Right ventricle myocardium inferior (tissue), 1 donor: ENCODE data around the gene TMEM209. TPM values are rescaled to one million over a fixed set of nuclear protein-coding genes. Genes with fewer than 3 reads are reported as not detected.
A peak's percentile ranks its signal among the peaks of the same experiment; 100 is the strongest.
"Not testable (repeated sequence)": the region's sequence is repeated elsewhere in the genome, so short reads cannot be mapped to it uniquely, and the experiment has no call there.

Experiments used
- ATAC-seq: fragments of 200-7000 bp; cut with Tn5 transposase; one replicate; pipeline ENCODE4 v1.9.1; 2020; ENCODE audit warnings: mild to moderate bottlenecking, moderate library complexity
- DNase-seq: peaks from one replicate; pipeline ENCODE4 v3.0.0; 2021; ENCODE audit errors: missing footprints
- intact Hi-C: fragments of 100-400 bp; cut with DNase I; formaldehyde crosslinking; loops from one replicate; pipeline ENCODE4 v1.11.0; 2022
- long read RNA-seq: library from polyadenylated mRNA; unstranded; transcript quantifications from one replicate; pipeline ENCODE4 v2.0.0, GENCODE V29; 2021
- total RNA-seq: library from RNA; stranded (reverse); fragmentation: NEBNext Ultra II Directional; extraction: Animal tissue kit (Norgen Biotek cat#: 25700); gene quantifications from one replicate; pipeline ENCODE4 v1.2.1, GENCODE V29; 2021
- donor health status: DM: no; HTN: yes; CAD: no; lungs with severe emphysema.

The TMEM209 gene
- 8.6 TPM for total RNA-seq
- long read RNA-seq, partial matches to known transcripts: 1 of 2 reads
- long read RNA-seq, other reads (novel, unspliced or antisense): 0 of 2 reads

DNA sequence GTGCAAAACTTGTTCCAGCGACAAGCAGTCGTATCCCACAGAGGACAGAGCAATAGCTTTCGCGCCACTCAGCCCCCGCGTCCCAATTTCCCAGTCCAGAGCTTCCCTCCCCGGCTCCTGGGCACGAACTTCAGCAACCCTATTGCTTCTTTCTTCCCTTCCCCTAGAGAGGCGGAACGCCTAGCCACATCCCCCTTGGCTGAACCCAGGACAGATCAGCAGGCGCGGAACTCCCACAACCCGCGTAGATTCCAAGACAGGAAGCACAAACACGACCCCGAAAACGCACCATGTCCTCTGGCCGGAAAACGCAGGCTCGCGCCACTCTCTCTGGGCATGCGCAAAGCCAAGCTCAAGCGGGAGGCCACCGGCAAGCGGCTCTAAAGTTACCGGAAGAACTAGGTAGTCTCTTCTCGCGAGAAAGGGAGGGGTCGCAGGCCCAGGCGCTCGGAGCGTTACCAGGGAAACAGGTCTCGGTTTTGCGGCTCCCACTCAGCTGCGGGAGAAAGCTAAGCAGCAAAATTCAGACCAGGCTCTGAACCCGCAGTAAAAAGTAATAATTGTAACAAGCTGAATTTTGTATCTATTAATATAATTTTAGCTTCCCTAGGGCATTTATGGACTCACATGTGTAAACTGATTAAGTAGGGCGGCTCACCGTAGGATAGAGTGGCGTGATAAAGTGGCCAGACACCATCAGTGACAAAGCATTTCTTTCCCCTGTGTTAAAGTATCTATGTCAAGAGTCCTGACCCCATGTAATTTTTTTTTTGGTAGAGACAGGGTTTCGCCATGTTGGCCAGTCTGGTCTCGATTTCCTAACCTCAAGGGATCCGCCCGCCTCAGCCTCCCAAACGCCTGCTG, at the start of gene TMEM209:
TSS of gene TMEM209 (minus strand) at position 323 of the 864 bp plus-strand sequence. CDS start at position 292, 31 bp downstream.
- DNase-seq: peak; percentile 96
- peak; percentile 99 for ATAC-seq
- intact Hi-C loops: loop anchor here (5.0 kb wide), 2 partner anchors 133 to 237 kb away; partner anchors contain the start of genes CEP41 and KLHDC10

DNA sequence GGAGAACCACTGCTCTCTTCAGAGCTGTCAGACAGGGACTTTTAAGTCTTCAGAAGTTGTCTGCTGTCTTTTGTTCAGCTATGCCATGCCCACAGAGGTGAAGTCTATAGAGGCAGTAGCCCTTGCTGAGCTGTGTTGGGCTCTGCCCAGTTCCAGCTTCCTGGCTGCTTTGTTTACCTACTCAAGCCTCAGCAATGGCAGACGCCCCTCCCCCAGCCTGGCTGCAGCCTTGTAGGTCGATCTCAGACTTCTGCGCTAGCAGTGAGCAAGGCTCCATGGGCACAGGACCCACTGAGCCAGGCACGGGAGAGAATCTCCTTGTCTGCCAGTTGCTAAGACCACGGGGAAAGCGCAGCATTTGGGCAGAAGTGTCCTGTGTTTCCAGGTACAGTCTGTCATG, 49.3 kb upstream of the TMEM209 start:
- intact Hi-C loops: no loop called here
- ATAC-seq: no peak
- no peak for DNase-seq

DNA sequence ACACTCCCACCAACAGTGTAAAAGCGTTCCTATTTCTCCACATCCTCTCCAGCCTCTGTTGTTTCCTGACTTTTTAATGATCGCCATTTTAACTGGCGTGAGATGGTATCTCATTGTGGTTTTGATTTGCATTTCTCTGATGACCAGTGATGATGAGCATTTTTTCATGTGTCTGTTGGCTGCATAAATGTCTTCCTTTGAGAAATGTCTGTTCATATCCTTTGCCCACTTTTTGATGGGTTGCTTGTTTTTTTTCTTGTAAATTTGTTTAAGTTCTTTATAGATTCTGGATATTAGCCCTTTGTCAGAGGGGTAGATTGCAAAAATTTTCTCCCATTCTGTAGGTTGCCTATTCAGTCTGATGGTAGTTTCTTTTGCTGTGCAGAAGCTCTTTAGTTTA, 44.4 kb upstream of the TMEM209 start:
- ATAC-seq, intact Hi-C loops, DNase-seq: not testable (repeated sequence)

DNA sequence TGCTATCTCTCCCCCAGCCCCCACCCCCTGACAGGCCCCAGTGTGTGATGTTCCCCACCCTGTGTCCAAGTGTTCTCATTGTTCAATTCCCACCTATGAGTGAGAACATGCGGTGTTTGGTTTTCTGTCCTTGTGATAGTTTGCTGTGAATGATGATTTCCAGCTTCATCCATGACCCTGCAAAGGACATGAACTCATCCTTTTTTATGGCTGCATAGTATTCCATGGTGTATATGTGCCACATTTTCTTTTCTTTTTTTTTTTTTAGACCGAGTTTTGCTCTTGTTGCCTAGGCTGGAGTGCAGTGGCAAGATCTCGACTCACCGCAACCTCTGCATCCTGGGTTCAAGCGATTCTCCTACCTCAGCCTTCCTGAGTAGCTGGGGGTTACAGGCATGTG, 43.6 kb upstream of the TMEM209 start:
- intact Hi-C loops, ATAC-seq: not testable (repeated sequence)

DNA sequence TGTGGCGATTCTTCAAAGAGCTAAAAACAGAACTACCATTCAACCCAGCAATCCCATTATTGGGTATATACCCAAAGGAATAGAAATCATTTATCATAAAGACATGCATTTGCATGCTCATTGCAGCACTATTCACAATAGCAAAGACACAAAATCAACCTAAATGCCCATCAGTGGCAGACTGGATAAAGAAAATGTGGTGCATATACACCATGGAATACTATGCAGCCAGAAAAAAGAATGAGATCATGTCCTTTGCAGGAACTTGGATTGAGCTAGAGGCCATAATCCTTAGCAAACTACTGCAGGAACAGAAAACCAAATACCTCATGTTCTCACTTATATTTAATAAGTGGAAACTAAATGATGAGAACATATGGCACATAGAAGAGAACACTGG, 41.3 kb upstream of the TMEM209 start:
- ATAC-seq, DNase-seq, intact Hi-C loops: not testable (repeated sequence)

More for the DNA sequence above, 43.6 kb upstream of the TMEM209 start:
- not testable (repeated sequence) for DNase-seq

DNA sequence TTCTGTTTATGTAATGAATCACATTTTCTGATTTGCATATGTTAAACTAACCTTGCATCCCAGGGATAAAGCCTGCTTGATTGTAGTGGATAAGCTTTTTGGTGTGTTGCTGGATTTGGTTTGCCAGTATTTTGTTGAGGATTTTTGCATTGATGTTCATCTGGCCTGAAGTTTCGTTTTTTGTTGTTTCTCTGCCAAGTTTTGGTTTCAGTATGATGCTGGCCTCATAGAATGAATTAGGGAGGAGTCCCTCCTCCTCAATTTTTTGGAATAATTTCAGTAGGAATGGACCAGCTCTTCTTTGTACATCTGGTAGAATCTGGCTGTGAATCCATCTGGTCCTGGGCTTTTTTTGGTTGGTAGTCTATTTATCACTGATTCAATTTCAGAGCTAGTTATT, 38.3 kb upstream of the TMEM209 start:
- intact Hi-C loops: loop anchor here (2.0 kb wide), 1 partner anchor 479 kb away; no protein-coding TSS in a partner anchor
- not testable (repeated sequence) for ATAC-seq, DNase-seq

DNA sequence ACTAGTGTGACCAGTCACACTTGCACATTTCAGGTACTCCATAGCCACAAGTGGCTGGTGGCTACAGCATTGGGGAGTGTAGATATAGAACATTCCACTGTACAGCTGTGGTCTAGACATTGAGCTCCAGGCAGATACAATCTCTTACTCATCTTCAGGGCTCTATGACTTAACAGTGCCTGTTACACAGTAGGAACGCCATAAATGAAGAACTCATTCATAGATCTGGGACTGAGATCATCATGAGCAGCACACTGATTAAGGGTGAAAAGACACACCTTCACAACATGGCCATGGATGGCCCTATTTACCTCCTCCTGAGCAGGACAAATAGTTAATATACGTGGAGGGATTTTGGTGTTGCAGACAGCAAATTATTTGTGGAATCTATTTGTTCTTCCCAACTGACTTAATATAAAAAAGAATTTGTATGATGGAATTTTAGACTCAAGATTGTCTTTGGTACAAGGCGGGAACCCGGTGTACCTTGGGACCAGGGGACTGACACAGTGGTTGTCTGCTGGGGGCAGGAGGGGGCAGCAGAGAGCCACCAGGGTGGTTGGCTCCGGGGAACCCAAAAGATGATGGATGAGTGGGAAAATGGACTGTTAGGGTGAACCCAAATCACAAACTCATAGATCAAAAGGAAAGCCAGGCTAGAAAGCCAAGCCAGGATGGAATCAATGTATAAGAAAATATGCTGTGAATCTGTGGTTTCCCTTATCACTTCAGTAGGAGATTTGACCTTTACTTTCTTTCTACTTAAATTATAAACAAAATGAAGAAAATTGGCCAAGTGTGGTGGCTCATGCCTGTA, 37.2 kb upstream of the TMEM209 start:
- peak; percentile 54 for ATAC-seq
- intact Hi-C loops: loop anchor here (2.0 kb wide), 1 partner anchor 480 kb away; no protein-coding TSS in a partner anchor
- DNase-seq: peak; percentile 75

DNA sequence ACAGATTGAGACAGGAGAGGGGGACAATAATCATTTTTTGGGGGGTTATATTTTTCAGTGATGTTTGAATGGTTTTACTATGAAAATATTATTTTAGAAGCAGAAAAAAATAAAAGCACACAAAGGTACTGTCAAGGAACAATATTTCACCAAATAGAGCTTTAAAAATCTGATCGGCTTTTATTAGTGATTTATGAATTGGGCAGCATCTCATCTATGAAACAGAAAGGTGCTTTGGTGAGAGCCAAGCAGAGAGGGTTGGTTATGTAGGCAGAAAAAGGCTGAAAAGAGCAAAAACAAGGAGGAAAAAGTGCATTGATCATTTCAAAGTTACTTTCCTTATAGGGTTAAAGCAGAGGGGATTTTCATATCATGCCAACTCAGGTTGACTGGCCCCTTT, 35.0 kb upstream of the TMEM209 start:
- intact Hi-C loops: no loop called here
- no peak for DNase-seq
- no peak for ATAC-seq

DNA sequence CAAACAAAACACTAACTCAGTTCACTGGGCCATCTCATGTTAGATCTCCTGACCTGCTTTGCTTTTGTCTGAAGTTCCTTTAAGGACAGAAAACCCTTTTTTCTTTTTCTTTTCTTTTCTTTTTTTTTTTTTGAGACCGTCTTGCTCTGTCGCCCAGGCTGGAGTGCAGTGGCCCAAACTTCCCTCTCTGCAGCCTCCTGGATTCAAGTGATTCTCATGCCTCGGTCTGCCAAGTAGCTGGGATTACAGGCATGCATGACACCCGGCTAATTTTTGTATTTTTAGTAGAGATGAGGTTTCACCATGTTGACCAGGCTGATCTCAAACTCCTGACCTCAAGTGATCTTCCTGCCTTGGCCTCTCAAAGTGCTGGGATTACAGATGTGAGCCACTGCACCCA, 31.2 kb upstream of the TMEM209 start:
- DNase-seq, ATAC-seq, intact Hi-C loops: not testable (repeated sequence)

DNA sequence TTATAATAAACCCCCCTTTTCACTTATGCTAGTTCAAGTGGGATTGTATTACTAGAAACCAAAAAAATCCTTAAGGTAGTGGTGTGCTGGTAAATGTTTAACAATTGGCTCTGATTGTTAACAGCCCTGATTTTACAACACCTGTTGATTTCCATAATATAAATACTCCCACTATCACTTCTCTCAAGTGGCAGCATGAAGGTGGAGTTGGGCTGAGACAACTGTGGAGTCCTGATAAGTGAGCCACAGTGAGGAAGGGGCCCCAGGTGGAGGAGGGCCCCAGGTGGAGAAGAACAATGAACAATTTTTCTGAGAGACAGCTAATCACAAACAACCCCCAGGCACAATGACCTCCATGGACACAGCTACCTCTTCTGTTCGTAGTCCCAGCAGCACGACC, 28.9 kb upstream of the TMEM209 start:
- DNase-seq (no peak), ATAC-seq (no peak)
- intact Hi-C loops: no loop called here

DNA sequence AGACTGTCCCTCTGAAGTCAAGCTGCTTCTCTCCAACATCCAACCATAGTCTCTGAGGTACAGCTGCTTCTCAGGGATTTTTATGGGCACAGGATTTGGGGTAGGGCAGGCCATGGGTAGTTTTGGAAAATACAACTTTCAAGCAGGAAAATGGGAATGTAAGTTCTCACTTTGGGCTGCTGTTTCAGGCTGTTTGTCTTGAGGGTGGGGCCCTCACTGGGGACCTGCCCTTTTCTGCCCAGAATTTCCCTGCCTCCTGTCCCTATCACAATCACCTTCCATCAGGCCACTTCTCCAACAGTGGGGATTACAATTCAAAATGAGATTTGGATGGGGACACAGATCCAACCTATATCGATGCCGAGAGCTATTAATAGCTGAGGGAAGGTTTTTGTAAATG, 27.0 kb upstream of the TMEM209 start:
- DNase-seq: no peak
- ATAC-seq: no peak
- intact Hi-C loops: no loop called here

DNA sequence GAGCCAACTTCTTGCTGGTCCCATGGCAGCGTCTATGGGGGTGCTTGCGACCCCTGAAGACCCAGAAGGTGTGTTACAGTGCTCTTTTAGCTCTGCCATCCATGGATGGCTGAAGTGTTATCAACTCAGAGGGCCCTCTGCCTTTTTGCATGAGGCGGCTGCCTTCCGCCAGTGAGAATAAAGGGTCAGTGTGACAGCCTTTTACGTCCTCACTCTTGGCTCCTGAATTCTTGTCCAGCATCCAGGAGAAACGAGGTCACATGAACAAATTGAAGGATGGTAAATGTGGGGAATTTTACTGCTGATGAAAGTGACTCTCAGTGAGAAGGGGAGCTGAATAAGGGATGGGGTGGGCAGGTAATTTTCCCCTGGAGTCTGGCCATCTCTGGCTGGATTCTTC, 26.6 kb upstream of the TMEM209 start:
- intact Hi-C loops: no loop called here
- no peak for ATAC-seq
- no peak for DNase-seq

DNA sequence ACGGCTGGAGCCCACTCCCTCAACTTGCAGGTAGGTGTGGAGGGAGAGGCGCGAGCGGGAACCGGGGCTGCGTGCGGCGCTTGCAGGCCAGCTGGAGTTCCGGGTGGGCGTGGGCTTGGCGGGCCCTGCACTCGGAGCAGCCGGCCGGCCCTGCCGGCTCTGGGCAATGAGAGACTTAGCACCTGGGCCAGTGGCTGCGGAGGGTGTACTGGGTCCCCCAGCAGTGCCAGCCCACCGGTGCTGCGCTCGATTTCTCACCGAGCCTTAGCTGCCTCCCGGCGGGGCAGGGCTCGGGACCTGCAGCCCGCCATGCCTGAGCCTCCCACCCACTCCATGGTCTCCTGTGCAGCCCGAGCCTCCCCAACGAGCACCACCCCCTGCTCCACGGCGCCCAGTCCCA, 24.8 kb upstream of the TMEM209 start:
- intact Hi-C loops, DNase-seq, ATAC-seq: not testable (repeated sequence)

DNA sequence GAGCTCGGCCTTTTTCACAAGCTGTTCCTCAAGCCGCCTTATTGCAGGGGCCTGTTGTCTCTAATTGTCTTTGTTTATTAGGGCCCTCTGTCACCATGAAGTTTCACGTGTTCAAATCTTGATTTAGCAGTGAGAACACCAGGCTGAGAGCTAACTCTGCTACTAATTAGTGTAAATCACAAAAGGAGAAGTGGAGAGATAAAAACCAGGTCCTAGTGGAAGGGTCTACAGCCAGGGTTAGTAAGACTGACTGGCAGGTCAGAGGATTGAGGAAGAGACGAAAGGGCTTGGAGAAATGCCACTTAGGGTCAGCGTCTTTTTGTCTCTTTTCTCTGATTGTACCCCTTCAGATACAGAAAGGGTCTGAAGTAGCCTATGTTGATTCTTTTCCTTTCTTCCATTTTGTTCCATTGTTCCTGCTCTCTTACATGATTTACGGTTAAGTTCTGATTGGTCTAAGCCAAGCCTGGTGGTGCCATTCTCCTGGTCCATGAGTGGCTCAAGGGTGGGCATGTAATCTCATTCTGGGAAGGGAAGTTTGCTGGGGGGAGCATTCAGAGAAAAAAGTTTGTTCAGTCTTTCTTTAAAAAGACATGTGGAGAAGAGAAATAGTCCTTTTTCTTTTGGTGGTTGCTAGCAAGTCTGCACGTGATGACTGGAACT, 23.8 kb upstream of the TMEM209 start:
- no peak for ATAC-seq
- no peak for DNase-seq
- intact Hi-C loops: no loop called here

DNA sequence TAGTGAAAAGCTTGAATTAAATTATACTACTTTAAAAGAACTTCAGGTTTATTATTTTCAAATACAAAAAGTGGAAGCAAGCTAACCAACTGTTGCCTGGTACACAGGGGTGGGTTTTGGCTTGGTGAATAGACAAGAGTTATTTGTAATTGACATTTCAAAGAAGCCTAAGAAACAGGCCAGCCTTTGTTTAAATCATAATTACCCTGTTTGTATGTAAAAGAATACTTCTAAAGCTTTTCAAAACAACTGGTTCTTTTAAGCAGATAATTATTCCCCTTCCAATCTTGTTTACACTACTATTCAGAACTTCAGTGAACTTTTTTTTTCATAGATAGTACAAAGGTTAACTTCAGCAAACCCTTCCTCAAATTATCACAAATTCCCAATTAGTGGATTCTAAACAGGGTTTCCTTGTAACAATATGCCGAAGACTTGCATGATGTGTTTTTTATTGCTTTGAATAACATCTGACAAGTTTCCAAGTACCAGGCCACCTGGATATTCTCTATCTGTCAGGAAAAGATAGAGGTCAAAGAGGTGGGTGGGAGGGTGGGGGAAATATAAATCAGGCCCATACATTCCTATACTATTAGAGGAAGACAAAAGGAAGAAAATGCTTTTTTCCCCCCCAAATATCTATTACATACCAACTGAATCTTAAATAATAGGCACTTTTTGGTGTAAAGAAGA, 22.8 kb upstream of the TMEM209 start:
- DNase-seq (no peak), ATAC-seq (no peak)
- intact Hi-C loops: no loop called here

DNA sequence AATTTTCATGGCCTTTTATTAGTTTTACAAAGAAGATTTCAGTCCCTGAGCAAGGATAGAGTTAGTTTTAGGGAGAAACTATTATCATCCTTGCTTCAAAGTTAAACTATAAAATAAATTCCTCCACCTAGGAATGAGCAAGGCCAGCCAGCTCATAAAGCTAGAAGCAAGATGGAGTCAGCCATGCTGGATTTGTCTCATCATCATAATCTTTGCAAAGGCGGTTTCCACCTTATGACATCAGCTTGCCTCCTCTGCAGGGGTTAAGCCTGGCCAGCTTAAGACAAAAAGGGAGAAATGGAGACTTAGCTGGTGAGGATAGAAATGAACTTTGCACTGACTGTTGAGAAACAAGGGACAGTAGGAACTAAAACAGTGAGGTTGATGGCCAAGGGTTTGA, 21.1 kb upstream of the TMEM209 start:
- DNase-seq (no peak), ATAC-seq (no peak)
- intact Hi-C loops: no loop called here

DNA sequence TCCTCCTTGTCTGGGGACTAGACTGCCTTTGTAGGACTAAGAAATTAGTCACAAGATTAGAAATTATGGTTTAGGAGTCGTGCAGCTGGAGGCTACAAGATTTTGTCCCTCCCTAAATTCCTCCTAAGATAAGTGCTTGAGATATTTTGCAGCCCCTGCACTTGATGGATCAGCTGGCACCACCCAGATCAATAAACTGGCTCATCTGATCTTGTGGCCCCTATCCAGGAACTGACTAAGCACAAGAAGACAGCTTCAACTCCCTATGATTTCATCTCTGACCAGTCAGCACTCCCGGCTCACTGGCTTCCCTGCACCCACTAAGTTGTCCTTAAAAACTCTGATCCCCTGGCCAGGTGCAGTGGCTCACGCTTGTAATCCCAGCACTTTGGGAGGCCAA, 19.7 kb upstream of the TMEM209 start:
- ATAC-seq, DNase-seq, intact Hi-C loops: not testable (repeated sequence)

DNA sequence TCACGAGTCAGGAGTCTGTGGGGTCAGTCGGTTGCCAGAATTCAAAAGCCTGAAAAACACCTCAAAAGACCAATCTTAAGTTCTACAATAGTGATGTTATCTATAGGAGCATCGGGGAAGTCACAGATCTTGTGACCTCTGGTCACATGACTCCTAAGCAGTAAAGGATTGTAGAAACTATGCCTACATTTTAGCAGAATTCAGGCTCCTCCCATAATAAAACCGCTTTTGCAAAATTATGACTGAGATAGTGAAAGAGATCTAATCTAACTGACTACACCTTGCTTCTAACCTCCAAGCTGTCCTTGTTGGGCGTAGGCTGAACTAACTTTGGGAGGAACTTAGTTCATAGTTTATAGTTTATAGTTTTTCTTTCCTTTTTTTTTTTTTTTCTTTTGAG, 19.0 kb upstream of the TMEM209 start:
- DNase-seq (no peak), ATAC-seq (no peak)
- intact Hi-C loops: no loop called here
